ENCODE results near the gene SNX27.

- no peak for TF ChIP-seq POLR2A (IDR thresholded peaks at IDR 0.05; ENCODE audit: borderline replicate concordance, extremely low read depth, insufficient read depth, insufficient read length)
- TF ChIP-seq, protein P1, sequence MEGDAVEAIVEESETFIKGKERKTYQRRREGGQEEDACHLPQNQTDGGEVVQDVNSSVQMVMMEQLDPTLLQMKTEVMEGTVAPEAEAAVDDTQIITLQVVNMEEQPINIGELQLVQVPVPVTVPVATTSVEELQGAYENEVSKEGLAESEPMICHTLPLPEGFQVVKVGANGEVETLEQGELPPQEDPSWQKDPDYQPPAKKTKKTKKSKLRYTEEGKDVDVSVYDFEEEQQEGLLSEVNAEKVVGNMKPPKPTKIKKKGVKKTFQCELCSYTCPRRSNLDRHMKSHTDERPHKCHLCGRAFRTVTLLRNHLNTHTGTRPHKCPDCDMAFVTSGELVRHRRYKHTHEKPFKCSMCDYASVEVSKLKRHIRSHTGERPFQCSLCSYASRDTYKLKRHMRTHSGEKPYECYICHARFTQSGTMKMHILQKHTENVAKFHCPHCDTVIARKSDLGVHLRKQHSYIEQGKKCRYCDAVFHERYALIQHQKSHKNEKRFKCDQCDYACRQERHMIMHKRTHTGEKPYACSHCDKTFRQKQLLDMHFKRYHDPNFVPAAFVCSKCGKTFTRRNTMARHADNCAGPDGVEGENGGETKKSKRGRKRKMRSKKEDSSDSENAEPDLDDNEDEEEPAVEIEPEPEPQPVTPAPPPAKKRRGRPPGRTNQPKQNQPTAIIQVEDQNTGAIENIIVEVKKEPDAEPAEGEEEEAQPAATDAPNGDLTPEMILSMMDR (IDR thresholded peaks at IDR 0.05 in 2 of 3, conservative IDR thresholded peaks at IDR 0.05 in 1 of 3; ENCODE audit: borderline replicate concordance in 1 of 3, insufficient read depth in 1 of 3, low read depth in 2 of 3, low read length in 2 of 3) = no peak
- TF ChIP-seq POLR2AphosphoS5 (IDR thresholded peaks at IDR 0.05; ENCODE audit: low read depth, low read length) = no peak
- TF ChIP-seq CEBPB (IDR thresholded peaks at IDR 0.05; ENCODE audit: low read depth) = no peak
- no peak for TF ChIP-seq EZH2 (IDR thresholded peaks at IDR 0.05)
- TF ChIP-seq, protein P2, sequence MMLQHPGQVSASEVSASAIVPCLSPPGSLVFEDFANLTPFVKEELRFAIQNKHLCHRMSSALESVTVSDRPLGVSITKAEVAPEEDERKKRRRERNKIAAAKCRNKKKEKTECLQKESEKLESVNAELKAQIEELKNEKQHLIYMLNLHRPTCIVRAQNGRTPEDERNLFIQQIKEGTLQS (IDR thresholded peaks at IDR 0.05) = no peak
- no peak for TF ChIP-seq EZH2phosphoT487 (IDR thresholded peaks at IDR 0.05; ENCODE audit: borderline replicate concordance)
- no peak for TF ChIP-seq TCF7L2 (IDR thresholded peaks at IDR 0.05; ENCODE audit: borderline replicate concordance, extremely low read depth, insufficient read depth, insufficient read length)
- TF ChIP-seq FOSL1 (IDR thresholded peaks at IDR 0.05; ENCODE audit: low read depth) = no peak
- TF ChIP-seq EGR1 (IDR thresholded peaks at IDR 0.05; ENCODE audit: low read depth) = no peak
Observed at GRCh38 chr1:151604291-151604690, 7.6 kb upstream of the SNX27 start.

Data from HCT116 (cell line).